ENCODE measurements around the gene PSMG2.

Gene PSMG2

GRCh38 chr18:12659904-12660605 is 42.8 kb upstream of the PSMG2 start:
- H3K27me3 ChIP-seq (ENCODE audit: insufficient read depth, poor library complexity, severe bottlenecking), result peaks cover 31% of the 10 kb centered on the region
- peak; percentile 42 to 51 for DNase-seq (ENCODE audit: low read depth in 1 of 2, low spot score in 1 of 2)
- TF ChIP-seq CTCF (IDR thresholded peaks at IDR 0.05; ENCODE audit: insufficient read depth, low read length) (peak; percentile 95), POLR2AphosphoS5 (IDR thresholded peaks at IDR 0.05; ENCODE audit: low read depth) (no peak)
- no peak overlapping the region for H3K4me3 ChIP-seq (replicated peaks; ENCODE audit: insufficient read depth, low read length)
- no peak overlapping the region for H3K27ac ChIP-seq (replicated peaks)

GRCh38 chr18:12668041-12668440 is 34.8 kb upstream of the PSMG2 start:
- TF ChIP-seq GABPA (IDR thresholded peaks at IDR 0.05; ENCODE audit: low read depth), result no peak
- no peak for TF ChIP-seq CTCF (IDR thresholded peaks at IDR 0.05; ENCODE audit: insufficient read depth, low read length)
- TF ChIP-seq REST (IDR thresholded peaks at IDR 0.05; ENCODE audit: insufficient replicate concordance, low read depth), result no peak
- Histone ChIP-seq H3K27ac (replicated peaks) (no peak overlapping the region), H3K27me3 (ENCODE audit: insufficient read depth, poor library complexity, severe bottlenecking) (no peaks in the 10 kb centered on the region), H3K4me3 (replicated peaks; ENCODE audit: insufficient read depth, low read length) (no peak overlapping the region)
- DNase-seq (ENCODE audit: low read depth in 1 of 2, low spot score in 1 of 2), result no peak

GRCh38 chr18:12679183-12679786 is 23.6 kb upstream of the PSMG2 start:
- no peak for TF ChIP-seq GABPA (IDR thresholded peaks at IDR 0.05; ENCODE audit: low read depth)
- TF ChIP-seq CTCF (IDR thresholded peaks at IDR 0.05; ENCODE audit: insufficient read depth, low read length), result no peak
- TF ChIP-seq SPI1 (IDR thresholded peaks at IDR 0.05; ENCODE audit: borderline replicate concordance, low read depth), result no peak
- TF ChIP-seq POLR2AphosphoS5 (IDR thresholded peaks at IDR 0.05; ENCODE audit: low read depth), result no peak
- no peak for TF ChIP-seq REST (IDR thresholded peaks at IDR 0.05; ENCODE audit: insufficient replicate concordance, low read depth)
- Histone ChIP-seq H3K27me3 (ENCODE audit: insufficient read depth, poor library complexity, severe bottlenecking) (no peaks in the 10 kb centered on the region), H3K27ac (replicated peaks) (no peak overlapping the region), H3K4me3 (replicated peaks; ENCODE audit: insufficient read depth, low read length) (no peak overlapping the region)
- no peak for DNase-seq (ENCODE audit: low read depth in 1 of 2, low spot score in 1 of 2)

- no peak overlapping the region for H3K27ac ChIP-seq (replicated peaks)
- peak in 1 of 2 experiments; percentile 36 for DNase-seq (ENCODE audit: low read depth in 1 of 2, low spot score in 1 of 2)
- no peak overlapping the region for H3K4me3 ChIP-seq (replicated peaks; ENCODE audit: insufficient read depth, low read length)
- H3K27me3 ChIP-seq (ENCODE audit: insufficient read depth, poor library complexity, severe bottlenecking), result no peaks in the 10 kb centered on the region
- TF ChIP-seq GABPA (IDR thresholded peaks at IDR 0.05; ENCODE audit: low read depth), result no peak
- TF ChIP-seq CTCF (IDR thresholded peaks at IDR 0.05; ENCODE audit: insufficient read depth, low read length), result no peak
- no peak for TF ChIP-seq POLR2AphosphoS5 (IDR thresholded peaks at IDR 0.05; ENCODE audit: low read depth)
- no peak for TF ChIP-seq REST (IDR thresholded peaks at IDR 0.05; ENCODE audit: insufficient replicate concordance, low read depth)
- no peak for TF ChIP-seq SPI1 (IDR thresholded peaks at IDR 0.05; ENCODE audit: borderline replicate concordance, low read depth)
Measured at GRCh38 chr18:12686100-12686499, 16.7 kb upstream of the PSMG2 start.
